Right atrium auricular region (tissue), 2 donors: Measurements from ENCODE around the gene CLIP1. TPM values are rescaled to one million over a fixed set of nuclear protein-coding genes. Genes with fewer than 3 reads are reported as not detected.
A peak's percentile ranks its signal among the peaks of the same experiment; 100 is the strongest.
"Not testable (repeated sequence)": the region's sequence is repeated elsewhere in the genome, so short reads cannot be mapped to it uniquely, and the experiment has no call there.

Experiments
- DNase-seq: peaks from one replicate; pipeline ENCODE4 v3.0.0-alpha.2; 2019; ENCODE audit warnings: low spot score
- H3K27ac ChIP-seq, 2 donors: fragments of 200-600 bp; sonication (generic); 1 replicate in 1 of 2; 2 replicates in 1 of 2; pipeline ENCODE4 v1.5.1; 2016 to 2019
- H3K27me3 ChIP-seq, 2 donors: fragments of 200-600 bp; sonication (generic); one replicate each; pipeline versions ENCODE4 v1.5.1 to v1.6.0; 2017 to 2019
- H3K36me3 ChIP-seq: fragments of 200-600 bp; sonication (generic); one replicate; pipeline ENCODE4 v1.5.1; 2016
- H3K4me1 ChIP-seq, 2 donors: fragments of 200-600 bp; sonication (generic); one replicate each; pipeline versions ENCODE4 v1.5.1 to v1.6.0; 2017 to 2019
- H3K4me3 ChIP-seq, 2 donors: fragments of 200-600 bp; sonication (generic); 1 replicate in 1 of 2; 2 replicates in 1 of 2; pipeline ENCODE4 v1.5.1; 2017 to 2019; ENCODE audit warnings: mild to moderate bottlenecking in 1 of 2, moderate library complexity in 1 of 2
- H3K9me3 ChIP-seq, 2 donors: fragments of 200-600 bp; sonication (generic); one replicate each; pipeline ENCODE4 v1.5.1; 2019
- CTCF ChIP-seq, 2 donors: fragments of 200-600 bp; sonication (generic); IDR thresholded peaks; one replicate each; pipeline ENCODE4 v1.5.1; 2019; ENCODE audit warnings: antibody characterized with exemption in 2 of 2
- total RNA-seq, 2 donors: library from RNA; depleted of rRNA; stranded (reverse); fragments of >200 nt; gene quantifications; one replicate each; pipeline ENCODE4 v1.1.0, GENCODE V29; 2016

Gene CLIP1
- total RNA-seq, 2 donors from 2014 or later, result 91.5 to 153 TPM

DNA sequence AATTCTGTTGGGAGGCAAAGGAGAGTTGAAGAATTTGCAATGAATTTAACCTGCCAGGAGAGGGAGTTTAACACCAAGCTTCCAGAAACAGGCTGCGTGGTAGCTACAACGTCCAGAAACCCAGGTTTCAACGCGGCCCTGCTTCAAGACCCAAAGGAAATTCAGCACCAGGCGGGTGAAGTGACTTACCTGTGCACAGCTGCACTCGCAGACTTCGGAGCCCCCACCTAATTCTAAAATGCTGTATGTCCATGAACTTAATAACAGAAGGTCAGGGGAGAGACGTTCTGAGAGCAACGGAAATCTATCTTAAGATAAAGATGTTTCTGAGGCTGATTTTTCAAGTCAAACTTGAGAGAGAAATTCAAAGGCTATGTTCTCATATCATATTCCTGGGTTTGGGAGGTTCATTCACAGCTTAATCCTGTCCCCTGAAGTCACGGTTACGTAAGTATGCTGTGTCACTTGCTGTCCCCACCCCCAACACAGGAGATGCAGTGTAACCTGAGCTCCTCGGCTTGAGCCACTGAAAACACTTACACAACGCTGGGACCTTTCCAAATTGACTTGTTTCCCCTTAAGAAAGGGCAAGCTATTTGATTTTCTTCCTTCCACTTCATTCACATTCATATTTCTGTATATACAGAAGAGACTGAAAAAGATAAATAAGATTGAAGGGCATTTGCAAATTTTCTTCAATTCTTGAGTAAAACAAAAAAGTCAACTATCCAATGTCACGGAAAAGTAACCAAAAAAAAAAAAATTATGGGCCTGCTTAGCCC, 22.7 kb downstream of the CLIP1 start:
- no peaks in the 10 kb centered on the region for H3K27me3 ChIP-seq
- DNase-seq, result peak; percentile 89
- H3K4me3 ChIP-seq, result peak overlapping the region; percentile 19 to 21
- TF ChIP-seq CTCF (IDR thresholded peaks at IDR 0.05), result peak; percentile 29 to 79
- H3K9me3 ChIP-seq, result no peaks in the 10 kb centered on the region
- H3K4me1 ChIP-seq, result peaks cover 0 to 33% of the 10 kb centered on the region in 2 donors
- H3K36me3 ChIP-seq, result no peaks in the 10 kb centered on the region
- H3K27ac ChIP-seq, result peak overlapping the region; percentile 91 to 95

DNA sequence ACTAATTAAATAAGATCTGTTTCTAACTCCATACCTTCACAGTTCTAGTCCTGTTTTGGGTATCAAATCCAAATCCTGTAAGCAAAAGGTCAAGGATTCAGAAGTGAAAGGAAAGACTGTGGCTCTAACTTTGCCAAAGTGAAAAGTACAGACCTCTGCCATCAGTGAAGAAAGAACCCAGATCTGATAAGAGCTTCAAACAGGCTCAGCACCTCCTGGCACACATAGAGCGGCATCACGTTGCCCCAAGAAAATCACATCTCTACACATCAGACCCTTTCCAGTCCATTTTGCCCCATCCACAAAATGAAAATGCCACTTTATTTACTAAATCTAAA, 23.2 kb downstream of the CLIP1 start:
- Histone ChIP-seq H3K27me3 (no peaks in the 10 kb centered on the region), H3K4me3 (peak overlapping the region; percentile 19 to 21), H3K27ac (peak overlapping the region; percentile 91 to 95), H3K9me3 (no peaks in the 10 kb centered on the region), H3K4me1 (peaks cover 0 to 35% of the 10 kb centered on the region in 2 donors), H3K36me3 (no peaks in the 10 kb centered on the region)
- no peak for DNase-seq
- no peak for TF ChIP-seq CTCF (IDR thresholded peaks at IDR 0.05)

DNA sequence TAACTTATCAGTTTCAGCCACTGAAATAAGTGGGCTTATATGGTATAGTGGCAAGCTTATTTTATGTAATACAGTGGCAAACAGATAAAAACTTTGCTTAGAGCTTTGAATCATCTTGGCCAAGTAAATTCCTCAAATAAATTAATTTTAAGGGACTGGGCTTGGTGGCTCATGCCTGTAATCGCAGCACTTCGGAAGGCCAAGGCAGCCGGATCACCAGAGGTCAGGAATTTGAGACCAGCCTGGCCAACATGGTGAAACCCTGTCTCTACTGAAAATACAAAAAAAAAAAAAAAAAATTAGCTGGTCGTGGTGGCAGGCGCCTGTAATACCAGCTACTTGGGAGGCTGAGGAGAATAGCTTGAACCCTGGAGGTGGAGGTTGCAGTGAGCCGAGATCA, 24.5 kb downstream of the CLIP1 start:
- DNase-seq, H3K4me3 ChIP-seq, H3K27ac ChIP-seq, H3K27me3 ChIP-seq, H3K36me3 ChIP-seq, H3K9me3 ChIP-seq: not testable (repeated sequence)
- peaks cover 0 to 35% of the 10 kb centered on the region in 2 donors for H3K4me1 ChIP-seq

GRCh38 chr12:122395319-122395718, 27.1 kb downstream of the CLIP1 start:
- H3K9me3 ChIP-seq, result no peaks in the 10 kb centered on the region
- peaks cover 0 to 22% of the 10 kb centered on the region in 2 donors for H3K4me1 ChIP-seq
- no peaks in the 10 kb centered on the region for H3K27me3 ChIP-seq
- no peaks in the 10 kb centered on the region for H3K36me3 ChIP-seq
- no peak for DNase-seq
- TF ChIP-seq CTCF (IDR thresholded peaks at IDR 0.05), result no peak
- H3K4me3 ChIP-seq, result no peak overlapping the region
- H3K27ac ChIP-seq, result peak overlapping the region; percentile 40 to 47

DNA sequence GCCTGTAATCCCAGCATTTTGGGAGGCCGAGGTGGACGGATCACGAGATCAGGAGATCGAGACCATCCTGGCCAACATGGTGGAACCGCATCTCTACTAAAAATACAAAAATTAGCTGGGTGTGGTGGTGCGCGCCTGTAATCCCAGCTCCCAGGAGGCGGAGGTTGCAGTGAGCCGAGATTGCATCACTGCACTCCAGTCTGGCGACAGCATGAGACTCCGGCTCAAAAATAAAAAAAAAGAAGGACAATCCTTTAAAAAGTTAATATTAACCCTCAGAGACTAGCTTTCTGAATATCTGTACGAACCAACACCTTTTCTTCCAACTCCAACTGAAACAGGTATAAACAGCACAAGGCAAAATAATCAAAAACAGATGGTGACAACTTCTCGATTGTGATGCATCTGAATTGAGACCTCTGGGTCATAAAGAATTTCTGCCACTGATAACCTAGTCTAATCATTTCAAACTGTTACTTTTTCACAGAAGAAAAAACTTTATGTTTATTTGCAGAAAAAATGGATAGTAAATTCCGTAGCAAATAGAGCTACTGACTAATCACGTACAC, 27.8 kb downstream of the CLIP1 start:
- Histone ChIP-seq H3K4me3 (no peak overlapping the region), H3K27me3 (no peaks in the 10 kb centered on the region), H3K27ac (peak overlapping the region; percentile 40 to 47), H3K36me3 (no peaks in the 10 kb centered on the region), H3K4me1 (peaks cover 0 to 16% of the 10 kb centered on the region in 2 donors), H3K9me3 (no peaks in the 10 kb centered on the region)
- no peak for DNase-seq
- no peak for TF ChIP-seq CTCF (IDR thresholded peaks at IDR 0.05)

DNA sequence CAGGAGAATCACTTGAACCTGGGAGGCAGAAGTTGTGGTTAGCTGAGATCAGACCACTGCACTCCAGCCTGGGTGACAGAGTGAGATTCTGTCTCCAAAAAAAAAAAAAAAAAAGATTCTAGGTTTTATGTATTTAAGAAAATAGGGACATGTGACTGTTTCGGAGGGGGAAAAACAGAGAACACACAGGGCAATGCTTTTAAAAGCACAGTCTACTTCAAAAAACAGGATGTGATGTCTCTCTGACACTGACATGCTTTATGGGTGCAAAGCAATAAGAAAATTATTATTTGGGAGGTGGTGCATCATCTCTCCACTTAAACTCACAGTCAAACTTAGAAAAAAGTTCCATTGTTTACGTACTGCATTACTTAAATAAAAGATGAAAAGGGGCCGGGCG, 28.7 kb downstream of the CLIP1 start:
- no peaks in the 10 kb centered on the region for H3K9me3 ChIP-seq
- no peak for DNase-seq
- TF ChIP-seq CTCF (IDR thresholded peaks at IDR 0.05), result no peak
- no peaks in the 10 kb centered on the region for H3K36me3 ChIP-seq
- H3K4me1 ChIP-seq, result peaks cover 0 to 8% of the 10 kb centered on the region in 2 donors
- H3K27ac ChIP-seq, result no peak overlapping the region
- no peak overlapping the region for H3K4me3 ChIP-seq
- no peaks in the 10 kb centered on the region for H3K27me3 ChIP-seq
